Epithelial cell of esophagus (primary cell): Measurements from ENCODE around the gene CRB3.

Source experiments
- DNase-seq: peaks from one replicate; pipeline ENCODE4 v3.0.0; 2010; ENCODE audit warnings: low read depth
- H3K4me3 ChIP-seq: 2 replicates; pipeline ENCODE4 v1.5.1; 2011; ENCODE audit warnings: mild to moderate bottlenecking, low read length, control low read depth
- TF ChIP-seq, protein P1 (sequence below): IDR thresholded peaks from 2 replicates; pipeline ENCODE4 v1.5.1; 2011; ENCODE audit warnings: low read depth, mild to moderate bottlenecking, low read length, control low read depth, inconsistent platforms; ENCODE audit not compliant: insufficient read depth; ENCODE audit errors: missing control alignments

Gene CRB3

DNA sequence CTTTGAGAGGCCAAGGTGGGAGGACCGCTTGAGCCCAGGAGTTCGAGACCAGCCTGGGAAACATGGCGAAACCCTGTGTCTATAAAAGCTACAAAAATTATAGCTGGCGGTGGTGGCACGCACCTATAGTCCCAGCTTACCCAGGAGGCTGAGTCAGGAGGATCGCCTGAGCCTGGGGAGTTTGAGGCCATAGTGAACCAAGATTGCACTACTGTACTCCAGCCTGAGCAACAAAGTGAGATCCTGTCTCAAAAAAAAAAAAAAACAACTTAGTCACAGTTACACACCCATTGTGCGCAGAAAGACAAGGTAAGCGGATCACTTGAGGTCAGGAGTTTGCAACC lies 18.2 kb downstream of the CRB3 start:
- no peak overlapping the region for H3K4me3 ChIP-seq
- DNase-seq = no peak
- TF ChIP-seq, protein P1, sequence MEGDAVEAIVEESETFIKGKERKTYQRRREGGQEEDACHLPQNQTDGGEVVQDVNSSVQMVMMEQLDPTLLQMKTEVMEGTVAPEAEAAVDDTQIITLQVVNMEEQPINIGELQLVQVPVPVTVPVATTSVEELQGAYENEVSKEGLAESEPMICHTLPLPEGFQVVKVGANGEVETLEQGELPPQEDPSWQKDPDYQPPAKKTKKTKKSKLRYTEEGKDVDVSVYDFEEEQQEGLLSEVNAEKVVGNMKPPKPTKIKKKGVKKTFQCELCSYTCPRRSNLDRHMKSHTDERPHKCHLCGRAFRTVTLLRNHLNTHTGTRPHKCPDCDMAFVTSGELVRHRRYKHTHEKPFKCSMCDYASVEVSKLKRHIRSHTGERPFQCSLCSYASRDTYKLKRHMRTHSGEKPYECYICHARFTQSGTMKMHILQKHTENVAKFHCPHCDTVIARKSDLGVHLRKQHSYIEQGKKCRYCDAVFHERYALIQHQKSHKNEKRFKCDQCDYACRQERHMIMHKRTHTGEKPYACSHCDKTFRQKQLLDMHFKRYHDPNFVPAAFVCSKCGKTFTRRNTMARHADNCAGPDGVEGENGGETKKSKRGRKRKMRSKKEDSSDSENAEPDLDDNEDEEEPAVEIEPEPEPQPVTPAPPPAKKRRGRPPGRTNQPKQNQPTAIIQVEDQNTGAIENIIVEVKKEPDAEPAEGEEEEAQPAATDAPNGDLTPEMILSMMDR = no peak

DNA sequence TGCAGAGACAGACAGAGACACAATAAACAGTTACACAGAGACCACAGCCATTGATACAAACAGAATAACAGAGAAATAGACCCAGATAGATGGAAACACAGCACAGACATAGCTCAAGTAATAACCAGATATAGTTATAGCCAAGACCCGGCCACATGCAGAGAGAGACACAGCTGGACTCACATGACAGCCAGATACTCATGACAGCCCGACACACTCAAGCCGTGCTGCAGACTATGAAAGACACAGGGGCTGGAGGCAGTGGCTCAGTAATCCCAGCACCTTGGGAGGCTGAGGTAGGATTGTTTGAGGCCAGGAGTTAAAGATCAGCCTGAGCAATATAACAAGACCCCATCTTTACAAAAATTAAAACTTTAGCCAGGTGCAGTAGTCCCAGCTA lies 19.2 kb downstream of the CRB3 start:
- TF ChIP-seq, protein P1 = no peak
- no peak overlapping the region for H3K4me3 ChIP-seq
- DNase-seq = no peak

DNA sequence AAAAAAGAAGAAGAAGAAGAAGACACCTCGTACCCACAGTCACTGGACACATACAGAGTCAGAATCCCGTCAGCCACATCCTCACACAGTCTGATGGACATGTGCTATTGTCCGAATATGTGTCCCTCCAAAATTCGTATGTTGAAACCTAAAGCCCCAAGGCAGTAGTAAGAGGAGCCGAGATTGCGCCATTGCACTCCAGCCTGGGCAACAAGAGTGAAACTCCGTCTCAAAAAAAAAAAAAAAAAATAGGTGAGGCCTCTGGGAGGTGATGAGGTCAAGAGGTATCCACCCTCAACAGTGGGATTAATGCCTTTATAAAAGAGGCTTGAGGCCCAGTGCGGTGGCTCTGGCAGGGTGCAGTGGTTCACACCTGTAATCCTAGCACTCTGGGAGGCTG lies 20.2 kb downstream of the CRB3 start:
- DNase-seq = no peak
- no peak overlapping the region for H3K4me3 ChIP-seq
- TF ChIP-seq, protein P1 = no peak

DNA sequence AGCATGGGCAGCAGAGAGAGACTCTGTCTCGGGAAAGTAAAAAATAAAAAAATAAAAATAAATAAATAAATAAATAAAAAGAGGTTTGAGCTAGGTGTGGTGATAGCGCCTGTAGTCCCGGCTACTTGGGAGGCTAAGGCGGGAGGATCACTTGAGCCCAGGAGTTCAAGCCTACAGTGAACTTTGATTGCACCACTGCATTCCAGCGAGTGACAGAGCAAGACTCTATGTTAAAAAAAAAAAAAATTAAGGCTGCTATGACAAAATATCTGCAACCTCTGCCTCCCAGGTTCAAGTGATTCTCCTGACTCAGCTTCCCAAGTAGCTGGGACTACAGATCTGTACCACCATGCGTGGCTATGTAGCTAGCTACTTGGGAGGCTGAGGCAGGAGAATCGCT lies 20.8 kb downstream of the CRB3 start:
- TF ChIP-seq, protein P1 = no peak
- H3K4me3 ChIP-seq = no peak overlapping the region
- DNase-seq = no peak

DNA sequence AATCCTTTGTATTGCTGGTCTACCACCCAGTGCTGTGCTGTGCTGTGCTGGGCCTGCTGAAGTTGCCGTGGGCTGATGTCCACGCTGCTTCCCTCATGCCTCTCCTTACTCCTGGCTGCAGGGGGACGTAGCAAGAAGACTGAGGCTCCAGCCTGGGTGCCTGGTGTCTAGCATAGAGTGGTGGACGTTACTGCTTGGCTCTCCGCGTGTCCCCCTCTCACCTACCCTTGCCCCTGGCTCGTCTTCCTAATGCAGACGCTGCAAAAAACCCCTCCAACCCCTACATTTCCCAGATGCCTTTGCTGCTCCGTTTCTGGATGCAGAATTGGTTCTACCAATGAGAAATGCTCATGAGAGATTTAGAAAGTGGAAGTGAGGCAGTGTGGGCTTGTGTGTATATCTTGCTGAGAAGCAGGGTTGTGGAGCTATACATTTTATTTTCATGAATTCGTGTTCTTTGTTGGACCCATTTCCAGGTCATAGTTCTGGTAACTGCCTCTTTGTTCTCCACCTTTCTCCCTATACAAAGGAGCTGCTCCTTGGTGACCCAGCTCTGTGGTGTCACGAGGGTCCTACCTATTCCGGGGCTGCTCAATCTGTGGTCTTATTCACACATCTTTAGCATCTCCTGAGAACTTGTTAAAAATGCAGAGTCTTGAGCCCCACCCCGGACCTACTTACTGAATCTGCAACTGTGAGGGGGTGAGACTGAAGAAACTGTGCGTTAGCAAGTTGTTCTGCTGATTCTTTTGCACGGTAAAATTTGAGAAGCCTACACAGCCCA lies 25.4 kb downstream of the CRB3 start:
- no peak for DNase-seq
- H3K4me3 ChIP-seq = no peak overlapping the region
- TF ChIP-seq, protein P1 = no peak

DNA sequence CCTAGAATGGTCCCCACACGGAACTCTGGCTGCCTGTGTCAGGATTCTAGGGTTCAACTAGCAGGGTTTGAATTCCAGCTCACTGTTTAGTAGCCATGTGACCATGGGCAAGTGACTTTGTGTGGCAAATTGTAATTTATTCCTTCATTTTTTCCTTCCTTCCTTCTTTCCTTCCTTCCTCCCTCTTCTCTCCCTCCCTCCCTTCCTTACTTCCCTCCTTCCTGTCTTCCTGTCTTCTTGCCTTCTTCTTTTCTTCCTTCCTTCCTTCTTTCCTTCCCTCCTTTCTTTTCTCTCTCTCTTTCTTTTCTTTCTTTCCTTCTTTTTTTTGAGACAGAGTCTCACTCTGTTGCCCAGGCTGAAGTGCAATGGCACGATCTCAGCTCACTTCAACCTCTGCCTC lies 26.1 kb downstream of the CRB3 start:
- TF ChIP-seq, protein P1 = no peak

More for the DNA sequence above, 26.1 kb downstream of the CRB3 start:
- no peak for DNase-seq
- H3K4me3 ChIP-seq = no peak overlapping the region
